IPS-11a (cell line): ENCODE results near the gene SH3GLB2.
"Not testable (repeated sequence)": the region's sequence is repeated elsewhere in the genome, so short reads cannot be mapped to it uniquely, and the experiment has no call there.

Experiments used
- H3K4me3 ChIP-seq: one replicate; pipeline ENCODE4 v1.5.1; 2013; ENCODE audit warnings: low read depth, low read length, control low read depth

The SH3GLB2 gene

GRCh38 chr9:129054163-129054851, 26.2 kb upstream of the SH3GLB2 start:
- H3K4me3 ChIP-seq, result no peak overlapping the region

GRCh38 chr9:129053020-129053419, 24.9 kb upstream of the SH3GLB2 start:
- no peak overlapping the region for H3K4me3 ChIP-seq

- no peak overlapping the region for H3K4me3 ChIP-seq
Observed at GRCh38 chr9:129052592-129052991, 24.5 kb upstream of the SH3GLB2 start.

GRCh38 chr9:129042016-129042415, 13.9 kb upstream of the SH3GLB2 start:
- no peak overlapping the region for H3K4me3 ChIP-seq

- H3K4me3 ChIP-seq, result no peak overlapping the region
Observed at GRCh38 chr9:129040113-129040643, 12.0 kb upstream of the SH3GLB2 start.

- H3K4me3 ChIP-seq, result no peak overlapping the region
Observed at GRCh38 chr9:129038109-129038852, 10.2 kb upstream of the SH3GLB2 start.

- H3K4me3 ChIP-seq, result no peak overlapping the region
Observed at GRCh38 chr9:129037767-129038098, 9.6 kb upstream of the SH3GLB2 start.

- H3K4me3 ChIP-seq, result peak overlapping the region; percentile 68
Observed at GRCh38 chr9:129036923-129037766, 9.0 kb upstream of the SH3GLB2 start.

- H3K4me3 ChIP-seq, result peak within 1 kb of the TSS; percentile 68
Observed at GRCh38 chr9:129036241-129036922, 8.3 kb upstream of the SH3GLB2 start, which contains the start of gene MIGA2. TSS of gene MIGA2 (plus strand) at chr9:129036626. CDS start at chr9:129040595, 3,969 bp downstream.

- not testable (repeated sequence) for H3K4me3 ChIP-seq
Observed at GRCh38 chr9:129035838-129036237, 7.7 kb upstream of the SH3GLB2 start.

- no peak overlapping the region for H3K4me3 ChIP-seq
Observed at GRCh38 chr9:129033216-129033615, 5.1 kb upstream of the SH3GLB2 start.

GRCh38 chr9:129032541-129033159, 4.5 kb upstream of the SH3GLB2 start:
- no peak overlapping the region for H3K4me3 ChIP-seq

GRCh38 chr9:129031514-129031913, 3.4 kb upstream of the SH3GLB2 start:
- H3K4me3 ChIP-seq, result no peak overlapping the region

GRCh38 chr9:129030191-129030590, 2.1 kb upstream of the SH3GLB2 start:
- H3K4me3 ChIP-seq, result no peak overlapping the region

GRCh38 chr9:129027685-129028191, 393 bp downstream of the SH3GLB2 start:
- peak overlapping the region; percentile 65 for H3K4me3 ChIP-seq

GRCh38 chr9:129027224-129027684, 877 bp downstream of the SH3GLB2 start:
- H3K4me3 ChIP-seq, result peak overlapping the region; percentile 65

- H3K4me3 ChIP-seq, result no peak overlapping the region
Observed at GRCh38 chr9:129026442-129027223, 1.5 kb downstream of the SH3GLB2 start.

- H3K4me3 ChIP-seq, result no peak overlapping the region
Observed at GRCh38 chr9:129023908-129024233, 4.3 kb downstream of the SH3GLB2 start.
